Dedifferentiated amniotic fluid mesenchymal stem cell (primary cell): ENCODE measurements around the gene AK4.

Source experiments
- DNase-seq: peaks from one replicate; pipeline ENCODE4 v3.0.0-alpha.2; 2016; ENCODE audit errors: extremely low spot score

The AK4 gene

DNA sequence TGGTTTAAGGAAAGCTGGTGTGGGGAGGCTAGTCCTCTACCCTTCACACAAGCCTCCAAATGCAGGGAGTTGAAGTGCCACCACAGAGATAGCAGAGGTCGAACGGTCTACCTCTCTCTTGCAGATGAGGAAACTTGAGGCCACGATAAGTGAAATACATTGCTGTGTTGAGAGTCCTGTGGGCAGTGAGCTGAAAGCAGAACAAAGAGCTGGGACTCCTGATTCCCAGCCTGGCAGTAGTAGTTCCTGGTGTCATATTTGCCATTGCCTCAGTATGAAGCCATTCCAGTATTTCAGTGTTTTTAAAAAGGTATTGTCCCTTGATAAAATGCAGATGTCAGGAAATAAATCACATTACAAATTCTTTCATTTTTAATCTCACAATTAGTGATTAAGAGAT lies 28.6 kb downstream of the AK4 start:
- no peak for DNase-seq

- DNase-seq: peak; percentile 29
Measured at GRCh38 chr1:65177457-65177856, 29.5 kb downstream of the AK4 start.

GRCh38 chr1:65178235-65178634 lies 30.2 kb downstream of the AK4 start:
- no peak for DNase-seq

- no peak for DNase-seq
Measured at GRCh38 chr1:65179148-65179547, 31.1 kb downstream of the AK4 start.

- DNase-seq: no peak
Measured at GRCh38 chr1:65180977-65181376, 33.0 kb downstream of the AK4 start.

GRCh38 chr1:65182658-65183268 lies 34.8 kb downstream of the AK4 start:
- no peak for DNase-seq

DNA sequence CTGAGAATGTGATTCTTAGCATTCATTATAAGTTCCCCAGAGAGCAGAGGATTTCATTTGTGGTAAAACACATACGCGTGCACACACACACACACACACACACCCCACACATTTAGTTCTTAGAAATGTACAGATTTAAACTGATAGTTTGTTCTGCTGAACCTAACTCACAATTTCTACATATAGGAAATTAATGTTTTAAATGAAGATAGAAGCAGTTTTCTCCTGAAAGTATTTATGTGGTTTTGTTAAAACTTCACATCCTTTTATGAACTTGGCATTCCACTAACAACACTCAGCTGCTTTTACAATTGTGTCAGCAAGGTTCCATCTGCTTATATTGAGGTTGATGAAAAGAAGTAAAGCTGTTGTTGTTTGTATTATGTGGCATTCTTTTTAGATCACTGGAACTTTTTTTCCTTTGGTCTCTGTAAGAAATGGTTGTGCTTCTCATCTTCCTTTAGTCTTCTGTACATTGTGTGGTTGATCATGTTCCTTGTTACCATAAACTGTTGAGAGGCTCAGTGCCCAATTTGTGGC lies 41.6 kb downstream of the AK4 start:
- DNase-seq: no peak

DNA sequence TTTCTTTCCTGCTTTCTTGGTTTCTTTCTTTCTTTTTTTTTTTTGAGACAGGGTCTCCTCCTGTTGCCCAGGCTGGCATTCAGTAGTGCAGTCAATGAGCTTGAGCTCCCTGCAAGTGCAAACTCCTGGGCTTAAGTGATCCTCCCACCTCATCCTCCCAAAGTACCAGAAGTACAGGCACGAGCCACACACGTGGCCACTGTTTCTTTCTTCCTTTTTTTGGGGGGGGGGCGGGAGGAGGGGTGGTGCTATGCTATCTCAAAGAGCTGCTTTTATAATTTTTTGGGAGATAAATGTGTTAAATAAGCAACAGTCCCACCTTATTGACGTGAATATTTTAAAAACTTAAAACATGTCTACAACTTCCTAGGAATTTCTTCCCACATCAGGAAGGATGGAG lies 42.2 kb downstream of the AK4 start:
- no peak for DNase-seq

DNA sequence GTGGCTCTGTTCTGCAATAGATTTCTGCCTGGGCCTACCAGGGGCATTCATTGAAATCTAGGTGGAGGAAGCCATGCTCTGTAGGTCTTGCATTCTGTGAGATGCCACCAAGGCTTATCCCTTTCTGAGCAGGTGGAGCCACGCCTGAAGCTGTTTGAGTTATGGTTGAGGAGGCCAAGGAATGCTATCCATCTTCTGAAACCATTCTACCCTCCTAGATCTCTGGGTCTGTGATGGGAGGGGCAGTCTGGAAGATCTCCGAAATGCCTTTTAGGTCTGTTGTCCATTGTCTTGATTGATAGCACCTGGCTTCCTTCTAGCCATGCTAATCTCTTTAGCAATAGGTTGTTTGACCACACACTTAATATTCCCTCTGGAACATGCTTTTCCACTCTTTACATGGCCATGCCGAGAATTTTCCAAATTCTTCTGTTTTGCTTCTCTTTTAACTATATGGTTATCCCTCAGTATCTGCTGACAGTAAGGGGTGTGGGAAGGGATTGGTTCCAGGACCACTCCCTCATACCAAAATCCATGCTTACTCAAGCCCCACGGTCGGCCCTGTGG lies 45.2 kb downstream of the AK4 start:
- DNase-seq: no peak

DNA sequence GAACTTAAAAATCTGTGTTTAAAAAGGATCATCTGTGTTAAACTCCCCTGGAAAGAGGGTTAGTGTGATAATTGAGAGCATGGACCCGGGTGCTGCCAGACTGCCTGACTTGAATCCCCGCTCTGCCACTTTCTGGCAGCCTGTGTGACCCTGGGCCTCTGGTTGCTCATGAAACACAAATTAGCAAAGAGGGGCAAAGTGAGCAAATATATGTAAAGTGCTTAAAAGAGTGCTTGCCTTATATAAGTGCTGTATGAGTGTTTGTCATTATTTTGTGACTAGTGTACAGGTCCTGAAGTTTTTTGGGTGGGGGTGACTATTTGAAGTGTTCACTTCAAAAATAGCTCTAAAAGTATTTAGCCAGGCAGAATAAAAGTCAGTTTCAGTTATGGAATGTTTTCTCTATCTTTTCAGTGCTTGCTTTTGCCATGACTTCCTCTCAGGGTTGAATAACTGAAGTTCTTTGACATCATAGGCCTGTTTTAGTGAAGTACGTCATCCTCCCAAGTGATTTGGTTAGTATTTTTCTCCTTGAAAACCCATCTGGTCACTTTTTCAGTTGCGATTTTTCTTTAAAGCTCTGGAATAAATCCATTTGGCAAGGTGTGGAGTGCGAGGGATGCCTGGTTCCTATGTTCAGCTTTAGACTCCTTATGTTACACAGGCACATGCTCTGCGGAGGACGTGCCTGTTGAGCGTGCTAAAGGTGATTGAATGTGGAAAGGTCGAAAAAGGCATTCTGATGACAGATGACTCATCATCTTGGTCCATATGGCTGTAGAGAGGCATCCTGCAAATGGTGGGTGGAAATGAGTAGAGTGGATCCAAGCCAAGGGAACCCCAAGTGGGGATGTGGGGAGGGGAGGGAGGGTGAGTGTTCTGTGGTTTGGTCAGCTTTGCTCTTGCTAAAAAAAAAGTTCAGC lies 47.8 kb downstream of the AK4 start:
- no peak for DNase-seq

DNA sequence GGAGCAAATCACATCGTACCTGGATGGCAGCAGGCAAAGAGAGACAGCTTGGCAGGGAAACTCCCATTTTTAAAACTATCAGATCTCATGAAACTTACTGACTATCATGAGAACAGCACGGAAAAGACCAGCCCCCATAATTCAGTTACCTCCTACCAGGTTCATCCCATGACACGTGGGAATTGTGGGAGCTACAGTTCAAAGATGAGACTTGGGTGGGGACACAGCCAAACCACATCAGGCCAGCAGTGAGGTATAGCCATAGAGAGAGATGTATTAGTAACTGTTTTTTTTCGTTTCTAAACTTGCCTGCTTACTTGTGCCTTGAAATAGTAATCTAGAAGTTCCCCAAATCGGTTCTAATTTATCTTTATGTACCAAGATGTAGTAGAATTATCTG lies 48.9 kb downstream of the AK4 start:
- no peak for DNase-seq

DNA sequence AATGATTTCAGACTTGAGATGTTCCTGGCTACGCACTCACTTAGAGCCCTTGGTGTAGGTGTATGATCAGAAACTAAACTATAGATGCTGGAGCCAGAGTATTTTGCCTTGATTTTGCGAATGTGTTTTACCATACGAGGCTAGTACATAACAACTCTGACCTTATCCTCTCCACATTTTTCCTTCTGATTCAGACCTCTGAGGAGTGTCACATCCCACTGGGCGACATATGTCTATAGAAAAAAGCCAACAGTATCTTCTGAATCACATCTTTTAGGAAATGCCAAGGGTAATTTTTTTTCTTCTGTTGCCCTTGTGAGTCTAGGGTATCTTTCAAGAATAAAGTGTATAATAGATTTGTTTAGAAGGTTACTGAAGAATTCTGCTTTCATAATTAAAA lies 49.6 kb downstream of the AK4 start:
- DNase-seq: no peak

DNA sequence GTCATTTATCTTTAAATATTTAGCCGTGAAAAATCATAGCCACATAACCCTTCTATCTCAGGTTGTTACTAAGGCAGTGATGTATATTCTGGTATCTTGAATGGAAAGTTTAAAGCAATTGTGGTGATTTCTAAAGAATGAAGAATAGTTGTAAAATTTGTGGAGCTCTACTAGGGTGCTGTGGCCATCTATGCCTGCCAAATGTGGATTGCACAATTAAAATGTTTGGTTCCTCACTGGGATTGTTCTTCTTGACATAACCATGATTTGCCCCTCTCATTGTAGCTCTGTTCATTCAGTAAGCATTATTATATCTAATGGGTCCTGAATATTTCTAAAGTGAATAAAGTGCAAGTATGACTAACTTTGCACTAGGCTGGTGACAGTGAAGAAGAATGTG lies 50.1 kb downstream of the AK4 start:
- no peak for DNase-seq

GRCh38 chr1:65200411-65200810 lies 52.4 kb downstream of the AK4 start:
- DNase-seq: no peak

DNA sequence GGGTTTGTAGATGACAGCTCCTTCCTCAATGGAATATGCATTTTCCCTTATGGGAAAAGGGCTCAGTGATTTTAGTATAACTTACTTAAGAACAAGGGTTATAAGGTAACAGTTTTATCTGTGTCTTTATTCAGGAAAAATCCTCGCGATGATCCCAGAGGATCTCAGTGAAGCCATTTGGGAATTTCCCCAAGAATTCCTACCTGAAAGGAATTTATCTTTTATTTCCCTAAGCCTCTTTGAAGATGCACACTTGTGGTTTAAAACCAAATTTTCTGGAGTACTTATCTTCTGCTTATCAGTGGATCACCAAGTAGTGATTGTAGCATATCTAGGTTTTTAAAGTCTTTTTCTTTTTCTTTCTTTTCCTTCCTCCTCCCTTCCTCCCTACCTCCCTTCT lies 58.8 kb downstream of the AK4 start:
- DNase-seq: no peak

DNA sequence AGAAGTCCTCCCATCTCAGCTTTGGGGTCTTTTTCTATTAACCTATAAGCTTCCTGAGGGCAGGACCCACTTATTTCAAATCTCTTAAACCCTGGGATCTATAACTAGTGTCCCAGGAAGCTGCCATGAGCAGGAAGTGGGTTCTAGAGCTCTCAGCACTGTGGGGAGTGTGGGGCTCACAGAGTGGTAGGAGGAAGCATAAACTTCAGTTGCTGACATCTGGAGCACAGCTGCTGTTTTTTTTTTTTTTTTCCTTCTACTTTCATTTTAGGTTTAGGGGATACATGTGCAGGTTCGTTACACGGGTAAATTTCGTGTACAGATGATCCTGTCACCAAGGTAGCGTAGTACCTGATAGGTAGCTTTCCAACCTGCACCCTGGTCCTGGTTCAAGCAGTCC lies 59.3 kb downstream of the AK4 start:
- DNase-seq: no peak

GRCh38 chr1:65208563-65208973 lies 60.6 kb downstream of the AK4 start:
- DNase-seq: no peak

GRCh38 chr1:65209005-65209885 lies 61.2 kb downstream of the AK4 start:
- peak; percentile 55 for DNase-seq

DNA sequence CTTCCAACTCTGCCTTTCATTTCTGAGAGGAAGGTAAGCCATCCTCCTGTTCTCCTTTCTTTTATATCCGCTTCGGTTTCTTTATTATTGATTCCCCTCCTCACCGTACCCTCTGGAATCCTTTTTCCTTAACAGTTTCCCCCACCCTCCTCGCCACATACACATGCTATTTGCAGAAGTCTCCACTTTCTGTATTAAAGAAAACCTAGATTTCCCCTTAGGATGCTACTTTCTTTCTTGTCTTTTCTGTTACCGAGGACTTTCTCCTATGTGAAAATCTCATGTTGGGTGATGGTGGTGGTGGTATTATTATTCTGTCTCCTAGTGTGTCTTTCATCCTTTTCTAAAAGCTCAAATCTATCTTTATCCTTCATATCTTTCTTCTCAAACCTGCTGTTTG lies 62.3 kb downstream of the AK4 start:
- DNase-seq: no peak

- DNase-seq: no peak
Measured at GRCh38 chr1:65211331-65211730, 63.3 kb downstream of the AK4 start.

GRCh38 chr1:65213271-65214023 lies 65.4 kb downstream of the AK4 start:
- DNase-seq: no peak
